HAP-1 (cell line): Measurements from ENCODE around the gene ARHGAP24.
"Not testable (repeated sequence)": the region's sequence is repeated elsewhere in the genome, so short reads cannot be mapped to it uniquely, and the experiment has no call there.

Experiments used
- DNase-seq, 2 experiments: peaks; one replicate each; pipeline ENCODE4 v3.0.0-alpha.2; 2016 to 2020; ENCODE audit warnings: low spot score in 2 of 2
- H3K27me3 ChIP-seq: fragments of 250-450 bp; sonication (Bioruptor Pico); 2 replicates; pipeline ENCODE4 v1.5.1; 2020; ENCODE audit warnings: low read depth, mild to moderate bottlenecking, moderate library complexity
- H3K36me3 ChIP-seq: fragments of 250-450 bp; sonication (Bioruptor Pico); replicated peaks from 2 replicates; pipeline ENCODE4 v1.5.1; 2020; ENCODE audit warnings: mild to moderate bottlenecking
- H3K4me1 ChIP-seq: fragments of 250-450 bp; sonication (Bioruptor Pico); 2 replicates; pipeline ENCODE4 v1.5.1; 2020; ENCODE audit warnings: mild to moderate bottlenecking
- H3K4me3 ChIP-seq: fragments of 250-450 bp; sonication (Bioruptor Pico); 2 replicates; pipeline ENCODE4 v1.5.1; 2020; ENCODE audit warnings: mild to moderate bottlenecking, moderate library complexity
- H3K9me3 ChIP-seq: fragments of 250-450 bp; sonication (Bioruptor Pico); 2 replicates; pipeline ENCODE4 v1.5.1; 2020; ENCODE audit warnings: mild to moderate bottlenecking, moderate library complexity
- in situ Hi-C: fragments of 300-500 bp; cut with MboI; formaldehyde crosslinking; loops from 3 replicates; pipeline ENCODE4 v1.14.3; 2020; ENCODE audit warnings: low sequenced_read_pairs, inconsistent platforms, mixed read lengths

ARHGAP24 gene

GRCh38 chr4:85884251-85884650 lies 409.3 kb downstream of the ARHGAP24 start:
- Histone ChIP-seq H3K9me3 (no peaks in the 10 kb centered on the region), H3K4me1 (no peaks in the 10 kb centered on the region), H3K4me3 (no peak overlapping the region), H3K36me3 (no peaks in the 10 kb centered on the region), H3K27me3 (no peaks in the 10 kb centered on the region)
- in situ Hi-C loops, result no loop called here
- no peak for DNase-seq

- no peaks in the 10 kb centered on the region for H3K4me1 ChIP-seq
- no peaks in the 10 kb centered on the region for H3K27me3 ChIP-seq
- H3K4me3 ChIP-seq, result no peak overlapping the region
- H3K9me3 ChIP-seq, result no peaks in the 10 kb centered on the region
- no peaks in the 10 kb centered on the region for H3K36me3 ChIP-seq
- no peak for DNase-seq
- in situ Hi-C loops, result no loop called here
Measured at GRCh38 chr4:85886665-85887064, 411.7 kb downstream of the ARHGAP24 start.

GRCh38 chr4:85889314-85889713 lies 414.4 kb downstream of the ARHGAP24 start:
- Histone ChIP-seq H3K27me3 (no peaks in the 10 kb centered on the region), H3K36me3 (no peaks in the 10 kb centered on the region), H3K4me1 (no peaks in the 10 kb centered on the region), H3K4me3 (no peak overlapping the region), H3K9me3 (no peaks in the 10 kb centered on the region)
- in situ Hi-C loops, result no loop called here
- DNase-seq, result no peak

GRCh38 chr4:85895755-85896154 lies 420.8 kb downstream of the ARHGAP24 start:
- DNase-seq, result no peak
- H3K36me3 ChIP-seq, result no peaks in the 10 kb centered on the region
- in situ Hi-C loops, result no loop called here

GRCh38 chr4:85898231-85898630 lies 423.3 kb downstream of the ARHGAP24 start:
- H3K36me3 ChIP-seq, result no peaks in the 10 kb centered on the region
- H3K9me3 ChIP-seq, result no peaks in the 10 kb centered on the region
- no peak overlapping the region for H3K4me3 ChIP-seq
- no peaks in the 10 kb centered on the region; the same call in 1 of the 2 replicates for H3K27me3 ChIP-seq
- in situ Hi-C loops, result no loop called here
- H3K4me1 ChIP-seq, result no peaks in the 10 kb centered on the region
- DNase-seq, result no peak

More at GRCh38 chr4:85895755-85896154, 420.8 kb downstream of the ARHGAP24 start:
- H3K4me3 ChIP-seq, result no peak overlapping the region
- no peaks in the 10 kb centered on the region for H3K9me3 ChIP-seq
- H3K27me3 ChIP-seq, result no peaks in the 10 kb centered on the region; the same call in 1 of the 2 replicates
- no peaks in the 10 kb centered on the region for H3K4me1 ChIP-seq

- no peak overlapping the region for H3K4me3 ChIP-seq
- H3K36me3 ChIP-seq, result no peaks in the 10 kb centered on the region
- no peaks in the 10 kb centered on the region for H3K9me3 ChIP-seq
- no peaks in the 10 kb centered on the region; the same call in 1 of the 2 replicates for H3K27me3 ChIP-seq
- H3K4me1 ChIP-seq, result no peaks in the 10 kb centered on the region
- DNase-seq, result no peak
- in situ Hi-C loops, result no loop called here
Measured at GRCh38 chr4:85901500-85901899, 426.6 kb downstream of the ARHGAP24 start.

- H3K27me3 ChIP-seq, H3K9me3 ChIP-seq, DNase-seq, in situ Hi-C loops, H3K36me3 ChIP-seq, H3K4me3 ChIP-seq, H3K4me1 ChIP-seq: not testable (repeated sequence)
Measured at GRCh38 chr4:85902647-85903046, 427.7 kb downstream of the ARHGAP24 start.

GRCh38 chr4:85905761-85906160 lies 430.8 kb downstream of the ARHGAP24 start:
- no peak for DNase-seq
- H3K36me3 ChIP-seq, result no peaks in the 10 kb centered on the region
- no peaks in the 10 kb centered on the region for H3K27me3 ChIP-seq
- in situ Hi-C loops, result no loop called here
- H3K4me1 ChIP-seq, result no peaks in the 10 kb centered on the region
- H3K9me3 ChIP-seq, result no peaks in the 10 kb centered on the region
- no peak overlapping the region for H3K4me3 ChIP-seq

GRCh38 chr4:85907001-85907400 lies 432.1 kb downstream of the ARHGAP24 start:
- Histone ChIP-seq H3K9me3 (no peaks in the 10 kb centered on the region), H3K27me3 (no peaks in the 10 kb centered on the region), H3K4me3 (no peak overlapping the region), H3K36me3 (no peaks in the 10 kb centered on the region), H3K4me1 (no peaks in the 10 kb centered on the region)
- in situ Hi-C loops, result no loop called here
- no peak for DNase-seq

- Histone ChIP-seq H3K27me3 (no peaks in the 10 kb centered on the region), H3K36me3 (no peaks in the 10 kb centered on the region), H3K9me3 (no peaks in the 10 kb centered on the region), H3K4me1 (no peaks in the 10 kb centered on the region), H3K4me3 (no peak overlapping the region)
- DNase-seq, result no peak
- in situ Hi-C loops, result no loop called here
Measured at GRCh38 chr4:85909851-85910250, 434.9 kb downstream of the ARHGAP24 start.

GRCh38 chr4:85910985-85911384 lies 436.0 kb downstream of the ARHGAP24 start:
- Histone ChIP-seq H3K36me3 (no peaks in the 10 kb centered on the region), H3K4me3 (no peak overlapping the region), H3K27me3 (no peaks in the 10 kb centered on the region), H3K4me1 (no peaks in the 10 kb centered on the region), H3K9me3 (no peaks in the 10 kb centered on the region)
- in situ Hi-C loops, result no loop called here
- DNase-seq, result no peak

- DNase-seq, result no peak
- no peaks in the 10 kb centered on the region for H3K36me3 ChIP-seq
- no peaks in the 10 kb centered on the region for H3K27me3 ChIP-seq
- no peaks in the 10 kb centered on the region for H3K4me1 ChIP-seq
- in situ Hi-C loops, result no loop called here
- H3K9me3 ChIP-seq, result no peaks in the 10 kb centered on the region
- H3K4me3 ChIP-seq, result no peak overlapping the region
Measured at GRCh38 chr4:85913931-85914694, 439.2 kb downstream of the ARHGAP24 start.

- H3K27me3 ChIP-seq, DNase-seq, H3K9me3 ChIP-seq, in situ Hi-C loops, H3K36me3 ChIP-seq, H3K4me3 ChIP-seq, H3K4me1 ChIP-seq: not testable (repeated sequence)
Measured at GRCh38 chr4:85915570-85915969, 440.6 kb downstream of the ARHGAP24 start.

GRCh38 chr4:85919200-85919887 lies 444.4 kb downstream of the ARHGAP24 start:
- Histone ChIP-seq H3K36me3 (no peaks in the 10 kb centered on the region), H3K9me3 (no peaks in the 10 kb centered on the region), H3K4me1 (no peaks in the 10 kb centered on the region), H3K27me3 (no peaks in the 10 kb centered on the region), H3K4me3 (no peak overlapping the region)
- DNase-seq, result no peak
- in situ Hi-C loops, result no loop called here
